Panc1 (cell line): ENCODE data around the gene CFAP100.
A peak's percentile ranks its signal among the peaks of the same experiment; 100 is the strongest.

ENCODE experiments used
- POLR2AphosphoS5 ChIP-seq: IDR thresholded peaks from 2 replicates; pipeline ENCODE4 v1.6.1; 2012; ENCODE audit warnings: mild to moderate bottlenecking, low read depth, low read length, moderate library complexity
- SIN3A ChIP-seq: IDR thresholded peaks from 2 replicates; pipeline ENCODE4 v1.6.1; 2012; ENCODE audit warnings: low read depth, mild to moderate bottlenecking, low read length, moderate library complexity, borderline replicate concordance; ENCODE audit not compliant: insufficient read depth
- TCF7L2 ChIP-seq: IDR thresholded peaks from 2 replicates; pipeline ENCODE4 v1.6.1; 2011; ENCODE audit warnings: mild to moderate bottlenecking, low read depth, low read length, inconsistent platforms
- TF ChIP-seq, protein P1 (sequence below): fragments of 450-650 bp; IDR thresholded peaks from 2 replicates; pipeline ENCODE4 v1.5.1; 2017; ENCODE audit warnings: mild to moderate bottlenecking
- TF ChIP-seq, protein P2 (sequence below), 2 experiments: IDR thresholded peaks; 2 replicates each; pipeline ENCODE4 v1.6.1; 2011 to 2012; ENCODE audit warnings: low read depth in 2 of 2, control low read depth in 1 of 2, low read length in 1 of 2, mild to moderate bottlenecking in 1 of 2, moderate library complexity in 1 of 2; ENCODE audit not compliant: insufficient read depth in 1 of 2

DNA sequence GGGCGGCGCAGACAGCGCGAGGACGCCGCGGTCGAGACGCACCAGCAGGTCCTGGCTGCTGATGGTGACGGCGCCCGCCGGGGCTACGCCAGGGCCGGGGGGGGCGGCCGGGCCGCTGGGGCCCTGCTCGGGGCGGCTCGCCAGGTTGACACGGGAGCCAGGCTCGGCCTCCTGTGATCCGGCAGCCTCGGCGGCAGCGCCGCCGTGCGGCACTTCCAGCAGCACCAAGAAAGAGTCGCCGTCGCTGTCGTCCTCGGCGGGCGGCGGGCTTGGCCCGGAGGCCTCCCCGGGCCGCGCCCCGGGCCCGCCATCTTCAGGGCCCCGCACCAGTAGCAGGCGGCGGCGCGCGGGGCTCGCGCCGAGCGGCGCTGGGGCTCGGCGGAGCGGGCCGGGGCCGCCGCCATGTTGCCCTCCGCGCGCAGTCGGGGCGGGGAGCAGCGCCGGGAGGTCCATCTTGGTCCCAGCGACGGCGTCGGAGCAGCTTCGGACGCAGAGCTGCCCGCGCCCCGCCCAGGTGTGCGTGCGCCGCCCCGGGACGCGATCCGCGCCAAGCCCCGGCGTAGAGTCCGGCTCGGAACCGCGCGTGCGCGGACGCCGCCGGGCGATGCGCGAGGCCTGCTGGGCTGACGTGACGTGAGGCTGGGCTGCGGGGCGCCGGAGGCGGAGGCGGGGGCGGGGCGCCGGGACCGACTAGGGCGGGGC lies 80.9 kb downstream of the CFAP100 start, which contains the start of gene ZXDC:
- TF ChIP-seq, protein P1, sequence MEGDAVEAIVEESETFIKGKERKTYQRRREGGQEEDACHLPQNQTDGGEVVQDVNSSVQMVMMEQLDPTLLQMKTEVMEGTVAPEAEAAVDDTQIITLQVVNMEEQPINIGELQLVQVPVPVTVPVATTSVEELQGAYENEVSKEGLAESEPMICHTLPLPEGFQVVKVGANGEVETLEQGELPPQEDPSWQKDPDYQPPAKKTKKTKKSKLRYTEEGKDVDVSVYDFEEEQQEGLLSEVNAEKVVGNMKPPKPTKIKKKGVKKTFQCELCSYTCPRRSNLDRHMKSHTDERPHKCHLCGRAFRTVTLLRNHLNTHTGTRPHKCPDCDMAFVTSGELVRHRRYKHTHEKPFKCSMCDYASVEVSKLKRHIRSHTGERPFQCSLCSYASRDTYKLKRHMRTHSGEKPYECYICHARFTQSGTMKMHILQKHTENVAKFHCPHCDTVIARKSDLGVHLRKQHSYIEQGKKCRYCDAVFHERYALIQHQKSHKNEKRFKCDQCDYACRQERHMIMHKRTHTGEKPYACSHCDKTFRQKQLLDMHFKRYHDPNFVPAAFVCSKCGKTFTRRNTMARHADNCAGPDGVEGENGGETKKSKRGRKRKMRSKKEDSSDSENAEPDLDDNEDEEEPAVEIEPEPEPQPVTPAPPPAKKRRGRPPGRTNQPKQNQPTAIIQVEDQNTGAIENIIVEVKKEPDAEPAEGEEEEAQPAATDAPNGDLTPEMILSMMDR = no peak; the same call in 1 of the 2 replicates
- TF ChIP-seq SIN3A (peak; percentile 43; the same call in 1 of the 2 replicates), POLR2AphosphoS5 (peak; percentile 50; the same call in 1 of the 2 replicates), TCF7L2 (peak; percentile 66)
- TF ChIP-seq, protein P2, sequence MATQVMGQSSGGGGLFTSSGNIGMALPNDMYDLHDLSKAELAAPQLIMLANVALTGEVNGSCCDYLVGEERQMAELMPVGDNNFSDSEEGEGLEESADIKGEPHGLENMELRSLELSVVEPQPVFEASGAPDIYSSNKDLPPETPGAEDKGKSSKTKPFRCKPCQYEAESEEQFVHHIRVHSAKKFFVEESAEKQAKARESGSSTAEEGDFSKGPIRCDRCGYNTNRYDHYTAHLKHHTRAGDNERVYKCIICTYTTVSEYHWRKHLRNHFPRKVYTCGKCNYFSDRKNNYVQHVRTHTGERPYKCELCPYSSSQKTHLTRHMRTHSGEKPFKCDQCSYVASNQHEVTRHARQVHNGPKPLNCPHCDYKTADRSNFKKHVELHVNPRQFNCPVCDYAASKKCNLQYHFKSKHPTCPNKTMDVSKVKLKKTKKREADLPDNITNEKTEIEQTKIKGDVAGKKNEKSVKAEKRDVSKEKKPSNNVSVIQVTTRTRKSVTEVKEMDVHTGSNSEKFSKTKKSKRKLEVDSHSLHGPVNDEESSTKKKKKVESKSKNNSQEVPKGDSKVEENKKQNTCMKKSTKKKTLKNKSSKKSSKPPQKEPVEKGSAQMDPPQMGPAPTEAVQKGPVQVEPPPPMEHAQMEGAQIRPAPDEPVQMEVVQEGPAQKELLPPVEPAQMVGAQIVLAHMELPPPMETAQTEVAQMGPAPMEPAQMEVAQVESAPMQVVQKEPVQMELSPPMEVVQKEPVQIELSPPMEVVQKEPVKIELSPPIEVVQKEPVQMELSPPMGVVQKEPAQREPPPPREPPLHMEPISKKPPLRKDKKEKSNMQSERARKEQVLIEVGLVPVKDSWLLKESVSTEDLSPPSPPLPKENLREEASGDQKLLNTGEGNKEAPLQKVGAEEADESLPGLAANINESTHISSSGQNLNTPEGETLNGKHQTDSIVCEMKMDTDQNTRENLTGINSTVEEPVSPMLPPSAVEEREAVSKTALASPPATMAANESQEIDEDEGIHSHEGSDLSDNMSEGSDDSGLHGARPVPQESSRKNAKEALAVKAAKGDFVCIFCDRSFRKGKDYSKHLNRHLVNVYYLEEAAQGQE (IDR thresholded peaks at IDR 0.05; ENCODE audit: insufficient read depth in 1 of 2, low read depth in 2 of 2, low read length in 1 of 2) = no peak
